ENCODE data around the gene ALKBH1. TPM values are rescaled to one million over a fixed set of nuclear protein-coding genes. Genes with fewer than 3 reads are reported as not detected.
A peak's percentile ranks its signal among the peaks of the same experiment; 100 is the strongest.

Gene ALKBH1
- total and polyA plus RNA-seq, 2 of the 13 experiments (the other 11 are each of a cell fraction or from before 2014, with no cell fraction given), result 12.5 to 14.3 TPM

GRCh38 chr14:77707724-77708408 lies at the start of gene ALKBH1, which contains the start of gene SLIRP (continued):
- peak; percentile 70; the same call in 1 of the 2 replicates for TF ChIP-seq ZNF558 (CRISPR knock-in tag; IDR thresholded peaks at IDR 0.05; ENCODE audit: borderline replicate concordance)
- TF ChIP-seq GPBP1L1 (CRISPR knock-in tag; IDR thresholded peaks at IDR 0.05), result no peak
- TF ChIP-seq SKI (IDR thresholded peaks at IDR 0.05; ENCODE audit: partially characterized antibody), result no peak
- no peak for TF ChIP-seq ZNF468 (CRISPR knock-in tag; IDR thresholded peaks at IDR 0.05)
- no peak for TF ChIP-seq ZIK1 (CRISPR knock-in tag; IDR thresholded peaks at IDR 0.05; ENCODE audit: borderline replicate concordance, low read depth)
- no peak for TF ChIP-seq CBX2 (IDR thresholded peaks at IDR 0.05; ENCODE audit: low read depth, low read length)
- no peak for TF ChIP-seq CBX2 (CRISPR knock-in tag; IDR thresholded peaks at IDR 0.05; ENCODE audit: low read depth)
- TF ChIP-seq RNF219 (CRISPR knock-in tag; IDR thresholded peaks at IDR 0.05), result no peak
- peak; percentile 35; the same call in 1 of the 2 replicates for TF ChIP-seq ZNF331 (CRISPR knock-in tag; IDR thresholded peaks at IDR 0.05)
- TF ChIP-seq ZNF446 (CRISPR knock-in tag; IDR thresholded peaks at IDR 0.05), result peak; percentile 25; the same call in 1 of the 2 replicates
- TF ChIP-seq ZNF598 (CRISPR knock-in tag; IDR thresholded peaks at IDR 0.05; ENCODE audit: borderline replicate concordance), result peak; percentile 79; the same call in 1 of the 2 replicates
- TF ChIP-seq ZNF776 (CRISPR knock-in tag; IDR thresholded peaks at IDR 0.05), result no peak
- TF ChIP-seq ZNF354B (CRISPR knock-in tag; IDR thresholded peaks at IDR 0.05), result no peak
- no peak for TF ChIP-seq ZNF562 (CRISPR knock-in tag; IDR thresholded peaks at IDR 0.05; ENCODE audit: borderline replicate concordance)
- TF ChIP-seq ZNF839 (CRISPR knock-in tag; IDR thresholded peaks at IDR 0.05; ENCODE audit: borderline replicate concordance), result peak; percentile 88; the same call in 1 of the 2 replicates
- TF ChIP-seq ZNF484 (CRISPR knock-in tag; IDR thresholded peaks at IDR 0.05; ENCODE audit: borderline replicate concordance, low read depth), result no peak
- peak; percentile 86 for TF ChIP-seq RBFOX2 (IDR thresholded peaks at IDR 0.05; ENCODE audit: low read depth, low read length)
- TF ChIP-seq TRIM24 (CRISPR knock-in tag; IDR thresholded peaks at IDR 0.05), result no peak
- TF ChIP-seq CEBPB (IDR thresholded peaks at IDR 0.05; ENCODE audit: borderline replicate concordance, low read depth, low read length), result no peak
- TF ChIP-seq ZNF616 (CRISPR knock-in tag; IDR thresholded peaks at IDR 0.05; ENCODE audit: low read depth), result no peak
- TF ChIP-seq ZBTB21 (CRISPR knock-in tag; IDR thresholded peaks at IDR 0.05), result no peak
- peak; percentile 64; the same call in 1 of the 2 replicates for TF ChIP-seq ZNF746 (CRISPR knock-in tag; IDR thresholded peaks at IDR 0.05)
- no peak; the same call in none of the 2 replicates for TF ChIP-seq NKX3-1 (CRISPR knock-in tag; IDR thresholded peaks at IDR 0.05)
- no peak for TF ChIP-seq MYNN (CRISPR knock-in tag; IDR thresholded peaks at IDR 0.05; ENCODE audit: low read depth)
- TF ChIP-seq NONO (IDR thresholded peaks at IDR 0.05), result no peak
- TF ChIP-seq NONO (CRISPR knock-in tag; conservative IDR thresholded peaks at IDR 0.05), result peak; percentile 65; the same call in 1 of the 2 replicates
- TF ChIP-seq BRD4 (CRISPR knock-in tag; IDR thresholded peaks at IDR 0.05), result peak; percentile 69
- TF ChIP-seq U2AF2 (IDR thresholded peaks at IDR 0.05; ENCODE audit: low read depth, low read length), result no peak
- TF ChIP-seq PLRG1 (conservative IDR thresholded peaks at IDR 0.05), result no peak
- peak; percentile 91 for TF ChIP-seq GABPA (IDR thresholded peaks at IDR 0.05; ENCODE audit: low read depth, low read length)
- TF ChIP-seq GABPA (CRISPR knock-in tag; IDR thresholded peaks at IDR 0.05; ENCODE audit: low read depth), result peak; percentile 99
